Measurements from ENCODE around the gene ZNF438.

Gene ZNF438

DNA sequence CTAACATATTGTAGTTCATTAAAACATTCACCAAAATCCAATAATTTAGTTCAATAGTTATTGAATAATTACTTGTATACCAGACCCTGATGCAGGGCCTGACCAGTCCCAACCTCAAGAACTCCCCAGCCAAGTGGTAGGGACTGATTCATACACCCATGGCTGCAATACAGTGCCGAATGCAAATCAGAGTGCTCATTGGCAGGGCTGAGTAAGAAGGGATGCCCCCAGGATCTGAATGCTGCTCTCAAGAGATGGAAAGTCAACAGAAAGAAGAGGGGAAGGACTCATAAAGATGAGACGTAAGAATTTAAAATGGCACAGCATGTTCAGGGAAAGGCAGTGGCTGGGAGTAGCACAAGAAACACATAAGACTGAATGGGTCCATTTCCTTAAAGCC is 29.9 kb downstream of the ZNF438 start:
- TF ChIP-seq, protein P1, sequence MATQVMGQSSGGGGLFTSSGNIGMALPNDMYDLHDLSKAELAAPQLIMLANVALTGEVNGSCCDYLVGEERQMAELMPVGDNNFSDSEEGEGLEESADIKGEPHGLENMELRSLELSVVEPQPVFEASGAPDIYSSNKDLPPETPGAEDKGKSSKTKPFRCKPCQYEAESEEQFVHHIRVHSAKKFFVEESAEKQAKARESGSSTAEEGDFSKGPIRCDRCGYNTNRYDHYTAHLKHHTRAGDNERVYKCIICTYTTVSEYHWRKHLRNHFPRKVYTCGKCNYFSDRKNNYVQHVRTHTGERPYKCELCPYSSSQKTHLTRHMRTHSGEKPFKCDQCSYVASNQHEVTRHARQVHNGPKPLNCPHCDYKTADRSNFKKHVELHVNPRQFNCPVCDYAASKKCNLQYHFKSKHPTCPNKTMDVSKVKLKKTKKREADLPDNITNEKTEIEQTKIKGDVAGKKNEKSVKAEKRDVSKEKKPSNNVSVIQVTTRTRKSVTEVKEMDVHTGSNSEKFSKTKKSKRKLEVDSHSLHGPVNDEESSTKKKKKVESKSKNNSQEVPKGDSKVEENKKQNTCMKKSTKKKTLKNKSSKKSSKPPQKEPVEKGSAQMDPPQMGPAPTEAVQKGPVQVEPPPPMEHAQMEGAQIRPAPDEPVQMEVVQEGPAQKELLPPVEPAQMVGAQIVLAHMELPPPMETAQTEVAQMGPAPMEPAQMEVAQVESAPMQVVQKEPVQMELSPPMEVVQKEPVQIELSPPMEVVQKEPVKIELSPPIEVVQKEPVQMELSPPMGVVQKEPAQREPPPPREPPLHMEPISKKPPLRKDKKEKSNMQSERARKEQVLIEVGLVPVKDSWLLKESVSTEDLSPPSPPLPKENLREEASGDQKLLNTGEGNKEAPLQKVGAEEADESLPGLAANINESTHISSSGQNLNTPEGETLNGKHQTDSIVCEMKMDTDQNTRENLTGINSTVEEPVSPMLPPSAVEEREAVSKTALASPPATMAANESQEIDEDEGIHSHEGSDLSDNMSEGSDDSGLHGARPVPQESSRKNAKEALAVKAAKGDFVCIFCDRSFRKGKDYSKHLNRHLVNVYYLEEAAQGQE (IDR thresholded peaks at IDR 0.05; ENCODE audit: low read depth) = no peak
- TF ChIP-seq FOXM1 (IDR thresholded peaks at IDR 0.05; ENCODE audit: borderline replicate concordance, low read depth) (no peak), TEAD4 (IDR thresholded peaks at IDR 0.05) (no peak), RAD21 (IDR thresholded peaks at IDR 0.05; ENCODE audit: low read depth) (no peak), ZBTB7A (IDR thresholded peaks at IDR 0.05; ENCODE audit: low read depth) (no peak), EGR1 (IDR thresholded peaks at IDR 0.05) (no peak), NFIC (IDR thresholded peaks at IDR 0.05) (no peak), CREB1 (IDR thresholded peaks at IDR 0.05; ENCODE audit: low read depth) (no peak), TAF1 (IDR thresholded peaks at IDR 0.05; ENCODE audit: low read depth) (no peak), YY1 (IDR thresholded peaks at IDR 0.05; ENCODE audit: low read depth) (no peak)

DNA sequence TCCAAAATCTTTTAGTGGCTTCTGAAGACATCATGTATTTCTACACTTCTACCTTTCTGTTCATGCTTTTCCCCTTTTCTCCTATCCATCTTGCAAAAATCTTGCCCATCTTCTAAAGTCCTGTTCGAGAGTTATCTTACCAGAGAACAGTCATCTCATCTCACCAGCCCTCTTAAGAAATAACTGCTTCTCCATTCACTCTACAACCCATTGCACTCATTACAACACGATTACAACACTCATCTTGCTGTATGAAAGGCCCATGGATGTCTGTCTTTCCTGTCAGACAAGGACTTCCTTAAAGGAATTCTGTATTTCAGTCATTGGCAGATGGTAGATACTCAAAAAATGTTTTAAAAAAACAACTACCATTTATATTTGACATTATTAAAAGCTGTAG is 30.8 kb downstream of the ZNF438 start:
- TF ChIP-seq EP300 (IDR thresholded peaks at IDR 0.05; ENCODE audit: borderline replicate concordance) = no peak
- TF ChIP-seq YY1 (IDR thresholded peaks at IDR 0.05; ENCODE audit: low read depth) = no peak
- TF ChIP-seq TCF12 (IDR thresholded peaks at IDR 0.05; ENCODE audit: low read depth) = no peak

DNA sequence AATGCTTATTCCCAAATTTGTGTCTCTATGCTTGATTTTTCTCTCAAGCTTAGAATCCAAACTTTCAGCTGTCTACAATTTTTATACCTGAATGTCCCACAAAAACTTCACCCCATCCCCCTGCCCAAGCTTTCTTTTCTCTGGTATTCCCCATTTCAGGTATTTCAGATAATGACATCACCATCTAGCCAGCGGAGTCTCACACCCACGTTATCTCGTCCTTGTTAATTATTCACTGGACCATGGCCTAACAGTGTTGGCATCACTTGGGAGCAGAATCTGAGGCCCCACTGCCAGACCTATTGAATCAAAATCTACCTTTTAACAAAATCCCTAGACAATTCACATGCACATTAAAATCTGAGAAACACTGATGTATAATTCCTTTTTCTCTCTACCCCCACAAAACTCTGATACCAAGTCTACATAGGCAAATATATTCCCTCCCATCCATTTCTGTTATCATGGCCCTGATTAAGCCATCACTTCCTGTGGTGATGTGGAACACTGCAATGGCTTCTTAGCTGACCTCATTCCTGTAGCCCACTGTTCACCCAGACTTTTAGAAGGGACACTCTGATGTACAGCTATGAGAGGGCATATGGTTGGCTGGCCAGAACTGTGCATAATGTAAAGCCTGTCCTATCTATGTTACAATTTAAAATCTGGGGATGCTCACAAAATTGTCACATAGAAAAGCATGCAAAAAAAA is 31.4 kb downstream of the ZNF438 start:
- TF ChIP-seq EP300 (IDR thresholded peaks at IDR 0.05; ENCODE audit: borderline replicate concordance) (no peak), ZBTB7A (IDR thresholded peaks at IDR 0.05; ENCODE audit: low read depth) (no peak), TEAD4 (IDR thresholded peaks at IDR 0.05) (no peak), CEBPB (IDR thresholded peaks at IDR 0.05) (no peak), FOXM1 (IDR thresholded peaks at IDR 0.05; ENCODE audit: borderline replicate concordance, low read depth) (no peak), YY1 (IDR thresholded peaks at IDR 0.05; ENCODE audit: low read depth) (no peak)
- TF ChIP-seq, protein P2, sequence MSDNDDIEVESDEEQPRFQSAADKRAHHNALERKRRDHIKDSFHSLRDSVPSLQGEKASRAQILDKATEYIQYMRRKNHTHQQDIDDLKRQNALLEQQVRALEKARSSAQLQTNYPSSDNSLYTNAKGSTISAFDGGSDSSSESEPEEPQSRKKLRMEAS (IDR thresholded peaks at IDR 0.05) = no peak
- TF ChIP-seq, protein P1 (IDR thresholded peaks at IDR 0.05; ENCODE audit: low read depth) = no peak

DNA sequence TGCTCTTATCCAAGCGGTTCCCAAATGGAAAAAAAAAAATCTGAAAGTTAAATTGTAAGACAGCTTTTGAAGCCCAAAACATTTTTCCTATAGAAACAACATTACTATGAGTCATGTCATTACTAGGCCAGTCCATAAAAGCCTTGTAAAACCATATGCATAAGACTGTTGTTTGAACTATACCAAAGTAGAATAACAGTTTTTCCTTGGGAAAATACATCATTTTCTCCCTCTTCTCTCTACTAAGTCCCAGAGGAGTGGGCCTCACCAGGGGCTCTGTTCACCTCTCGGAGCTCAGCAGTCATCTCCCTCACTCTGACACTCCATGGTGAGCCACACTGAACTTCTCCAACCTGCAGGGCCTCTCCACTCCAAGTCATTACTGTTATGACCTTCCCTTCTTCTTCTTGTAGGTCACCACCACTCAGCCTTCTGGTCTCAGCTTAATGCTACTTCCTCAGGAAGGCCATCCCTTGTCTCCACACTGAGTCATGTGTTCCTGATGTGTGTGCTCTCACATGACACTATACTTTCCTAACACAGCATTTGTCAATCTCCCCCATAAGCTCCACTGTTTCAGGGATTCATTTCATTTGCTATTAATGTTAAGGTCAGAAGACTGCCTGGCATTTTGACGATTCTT is 32.5 kb downstream of the ZNF438 start:
- TF ChIP-seq EGR1 (IDR thresholded peaks at IDR 0.05) = no peak
- TF ChIP-seq FOXM1 (IDR thresholded peaks at IDR 0.05; ENCODE audit: borderline replicate concordance, low read depth) = no peak
- TF ChIP-seq, protein P1 (IDR thresholded peaks at IDR 0.05; ENCODE audit: low read depth) = no peak
- no peak for TF ChIP-seq YY1 (IDR thresholded peaks at IDR 0.05; ENCODE audit: low read depth)
- TF ChIP-seq TAF1 (IDR thresholded peaks at IDR 0.05; ENCODE audit: low read depth) = no peak
- TF ChIP-seq, protein P3, sequence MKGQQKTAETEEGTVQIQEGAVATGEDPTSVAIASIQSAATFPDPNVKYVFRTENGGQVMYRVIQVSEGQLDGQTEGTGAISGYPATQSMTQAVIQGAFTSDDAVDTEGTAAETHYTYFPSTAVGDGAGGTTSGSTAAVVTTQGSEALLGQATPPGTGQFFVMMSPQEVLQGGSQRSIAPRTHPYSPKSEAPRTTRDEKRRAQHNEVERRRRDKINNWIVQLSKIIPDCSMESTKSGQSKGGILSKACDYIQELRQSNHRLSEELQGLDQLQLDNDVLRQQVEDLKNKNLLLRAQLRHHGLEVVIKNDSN (IDR thresholded peaks at IDR 0.05) = no peak
- TF ChIP-seq, protein P2 (IDR thresholded peaks at IDR 0.05) = no peak
- no peak for TF ChIP-seq CEBPB (IDR thresholded peaks at IDR 0.05)
- TF ChIP-seq CREB1 (IDR thresholded peaks at IDR 0.05; ENCODE audit: low read depth) = no peak
- no peak for TF ChIP-seq NFIC (IDR thresholded peaks at IDR 0.05)

All from Ishikawa (cell line).